ENCODE results near the gene CTNNBL1. TPM values are rescaled to one million over a fixed set of nuclear protein-coding genes. Genes with fewer than 3 reads are reported as not detected.

Gene CTNNBL1
- total RNA-seq, 4 donors from 2014 or later = 24.2 to 34.9 (median 31.6) TPM

DNA sequence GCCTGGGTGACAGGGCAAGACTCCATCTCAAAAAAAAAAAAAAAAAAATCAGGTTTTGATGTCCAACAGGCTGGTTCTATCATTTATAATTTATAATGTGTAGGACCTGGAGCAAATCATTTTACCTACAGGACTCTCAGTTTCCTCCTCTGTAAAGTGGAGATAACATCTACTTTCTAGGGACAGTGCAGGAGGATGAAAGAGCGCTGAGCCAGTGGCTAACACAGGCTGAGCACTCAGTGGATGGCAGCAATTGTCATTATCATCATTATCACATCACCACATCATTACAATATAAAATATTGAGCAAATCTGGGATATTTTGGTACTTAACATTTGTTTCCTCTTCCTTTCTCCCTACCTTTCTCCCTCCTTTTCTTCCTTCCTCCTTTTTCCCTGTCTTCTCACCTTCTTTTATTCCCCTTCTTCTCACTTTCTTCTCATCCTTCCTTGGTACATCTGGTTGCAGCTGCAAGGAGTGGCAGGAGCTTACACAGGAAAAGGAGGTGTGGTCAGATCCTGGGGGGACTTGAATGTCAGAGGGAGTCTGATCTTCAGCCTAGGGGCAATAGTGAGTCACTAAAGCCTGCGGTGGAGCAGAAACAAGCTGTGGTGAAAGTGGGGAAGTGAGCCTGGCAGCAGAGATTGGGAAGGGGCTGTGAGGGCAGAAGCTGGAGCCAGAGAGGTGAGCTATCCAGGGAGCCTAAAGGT lies 24.6 kb upstream of the CTNNBL1 start:
- ATAC-seq (ENCODE audit: low FRiP score) = no peak
- no peak for DNase-seq (ENCODE audit: low spot score)
- TF ChIP-seq, protein P1, sequence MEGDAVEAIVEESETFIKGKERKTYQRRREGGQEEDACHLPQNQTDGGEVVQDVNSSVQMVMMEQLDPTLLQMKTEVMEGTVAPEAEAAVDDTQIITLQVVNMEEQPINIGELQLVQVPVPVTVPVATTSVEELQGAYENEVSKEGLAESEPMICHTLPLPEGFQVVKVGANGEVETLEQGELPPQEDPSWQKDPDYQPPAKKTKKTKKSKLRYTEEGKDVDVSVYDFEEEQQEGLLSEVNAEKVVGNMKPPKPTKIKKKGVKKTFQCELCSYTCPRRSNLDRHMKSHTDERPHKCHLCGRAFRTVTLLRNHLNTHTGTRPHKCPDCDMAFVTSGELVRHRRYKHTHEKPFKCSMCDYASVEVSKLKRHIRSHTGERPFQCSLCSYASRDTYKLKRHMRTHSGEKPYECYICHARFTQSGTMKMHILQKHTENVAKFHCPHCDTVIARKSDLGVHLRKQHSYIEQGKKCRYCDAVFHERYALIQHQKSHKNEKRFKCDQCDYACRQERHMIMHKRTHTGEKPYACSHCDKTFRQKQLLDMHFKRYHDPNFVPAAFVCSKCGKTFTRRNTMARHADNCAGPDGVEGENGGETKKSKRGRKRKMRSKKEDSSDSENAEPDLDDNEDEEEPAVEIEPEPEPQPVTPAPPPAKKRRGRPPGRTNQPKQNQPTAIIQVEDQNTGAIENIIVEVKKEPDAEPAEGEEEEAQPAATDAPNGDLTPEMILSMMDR (IDR thresholded peaks at IDR 0.05) = no peak

DNA sequence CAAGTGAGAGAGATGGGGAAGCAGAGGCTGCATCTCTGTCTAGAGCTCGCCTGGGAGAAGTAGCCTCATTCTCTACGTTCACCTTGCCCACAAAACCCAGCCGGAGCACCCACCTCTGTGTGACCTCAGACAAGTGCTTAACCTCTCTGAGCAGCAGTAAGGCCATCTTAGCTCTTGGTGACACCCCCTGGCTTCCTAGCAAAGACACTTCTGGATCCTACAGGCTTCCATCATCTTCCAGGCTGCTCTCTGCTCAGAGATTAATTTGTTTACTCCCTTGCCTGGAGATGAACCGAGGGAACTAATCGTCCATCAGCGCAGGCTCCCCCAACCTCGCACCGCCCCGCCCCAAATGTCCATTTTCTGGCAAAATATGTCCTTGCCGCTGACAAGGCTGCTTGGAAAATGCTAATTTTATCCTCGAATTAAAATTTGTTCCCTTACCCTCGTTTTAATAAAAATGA lies 24.0 kb upstream of the CTNNBL1 start:
- ATAC-seq (ENCODE audit: low FRiP score) = no peak
- DNase-seq (ENCODE audit: low spot score) = no peak
- TF ChIP-seq, protein P1 (IDR thresholded peaks at IDR 0.05) = no peak

DNA sequence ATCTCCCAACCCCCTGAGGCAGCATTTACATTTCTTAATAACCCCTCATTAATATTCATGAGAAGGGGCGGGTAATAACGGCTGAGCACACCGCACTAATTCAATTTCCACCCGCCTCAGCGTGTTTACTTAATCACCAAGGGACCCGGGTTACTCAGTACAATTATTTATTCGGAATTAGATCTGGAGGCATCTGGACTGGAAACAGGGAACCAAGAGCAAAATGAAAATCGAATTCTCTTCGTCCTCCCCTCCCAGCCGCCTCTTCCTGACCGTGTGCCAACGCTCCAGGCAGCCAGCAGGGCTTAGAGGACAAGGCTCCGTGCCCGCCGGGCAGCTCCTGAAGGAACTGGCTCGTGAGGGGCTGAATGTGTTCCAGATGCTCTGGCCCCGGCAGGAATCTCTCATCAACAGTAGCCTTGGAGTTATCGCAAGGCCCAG lies 23.5 kb upstream of the CTNNBL1 start:
- TF ChIP-seq, protein P1 (IDR thresholded peaks at IDR 0.05) = no peak

DNA sequence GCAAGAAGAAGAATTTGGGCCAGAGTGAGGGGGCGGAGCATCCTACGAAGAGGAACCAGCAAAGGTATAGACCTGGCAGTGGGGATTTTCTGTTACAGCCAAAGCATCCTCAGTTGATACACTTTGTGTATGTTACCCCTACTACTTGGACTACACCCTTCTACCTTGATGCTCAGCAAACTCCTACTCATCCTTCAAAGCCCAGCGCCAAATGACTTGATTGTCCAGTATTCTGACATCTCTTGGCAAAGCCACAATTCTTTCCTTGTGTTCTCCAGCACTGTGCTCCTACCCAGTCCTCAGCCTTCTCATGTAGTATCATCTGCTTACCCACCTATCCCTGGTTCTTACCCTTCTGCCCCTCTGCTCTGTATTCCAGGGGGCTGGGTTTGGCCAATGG lies 21.7 kb upstream of the CTNNBL1 start:
- DNase-seq (ENCODE audit: low spot score) = no peak
- TF ChIP-seq, protein P1 (IDR thresholded peaks at IDR 0.05) = no peak
- no peak for ATAC-seq (ENCODE audit: low FRiP score)

More for the DNA sequence above, 23.5 kb upstream of the CTNNBL1 start:
- no peak for ATAC-seq (ENCODE audit: low FRiP score)
- DNase-seq (ENCODE audit: low spot score) = no peak

DNA sequence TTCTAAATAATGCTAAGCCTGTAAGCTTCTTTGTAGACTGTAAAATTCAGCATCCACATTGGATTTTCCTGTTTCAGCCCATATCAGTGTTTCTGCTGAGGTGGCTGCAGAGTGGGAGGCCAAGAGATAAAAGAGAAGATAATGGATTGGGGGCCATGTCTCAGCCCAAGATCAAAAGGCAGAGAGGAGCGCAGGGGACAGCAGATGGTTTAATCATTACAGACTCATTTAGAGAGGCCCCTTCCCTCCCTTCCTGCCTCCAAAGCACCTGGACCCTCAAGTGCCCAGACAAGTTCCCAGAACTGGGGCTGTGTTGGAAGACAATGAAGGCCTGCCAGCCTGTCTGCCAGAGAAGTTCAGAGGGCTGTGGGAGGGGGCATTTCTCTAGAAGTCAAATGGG lies 20.4 kb upstream of the CTNNBL1 start:
- ATAC-seq (ENCODE audit: low FRiP score) (no peak), DNase-seq (ENCODE audit: low spot score) (no peak)
- TF ChIP-seq, protein P1 (IDR thresholded peaks at IDR 0.05) = no peak

DNA sequence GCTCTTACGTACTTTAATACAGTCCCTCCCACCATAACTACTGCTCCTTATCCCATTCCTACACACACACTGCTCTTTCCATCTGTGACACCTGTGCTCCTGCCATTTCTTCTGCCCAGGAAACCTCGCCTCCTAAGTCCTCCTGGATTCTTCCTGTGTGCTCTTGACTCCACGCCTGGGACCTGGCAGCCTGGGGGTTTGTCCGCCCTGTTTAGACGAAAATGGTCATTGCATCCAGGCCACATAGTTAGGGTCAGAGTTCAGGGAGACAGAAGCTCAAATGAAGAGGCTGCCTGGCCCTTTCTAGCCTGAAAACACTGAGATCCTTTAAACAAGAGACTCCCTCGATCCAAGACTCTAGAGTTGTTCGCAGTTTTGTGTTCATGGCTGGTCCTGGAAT lies 17.4 kb upstream of the CTNNBL1 start:
- no peak for ATAC-seq (ENCODE audit: low FRiP score)
- TF ChIP-seq, protein P1 (IDR thresholded peaks at IDR 0.05) = no peak
- DNase-seq (ENCODE audit: low spot score) = no peak
